Activated naive CD8-positive, alpha-beta T cell treated with anti-CD3 and anti-CD28 coated beads, Interleukin-2, amount 10 ng/mL, durations not matched to agents 7 days and 5 days (primary cell): Measurements from ENCODE around the gene PLCH2. TPM values are rescaled to one million over a fixed set of nuclear protein-coding genes. Genes with fewer than 3 reads are reported as not detected.

Source experiments
- ATAC-seq: fragments of 150-1000 bp; cut with Tn5 transposase; one replicate; pipeline ENCODE4 v1.10.0; 2021; ENCODE audit warnings: low read depth, moderate library complexity
- POLR2A ChIA-PET: fragments of 350-600 bp; sonication (Branson Sonifier 250); formaldehyde crosslinking; loops from one replicate; lab custom pipeline; 2021; ENCODE audit warnings: antibody characterized with exemption; lab: Charles Lee
- DNase-seq: peaks from one replicate; pipeline ENCODE4 v3.0.0; 2021
- H3K27ac Mint-ChIP-seq: one replicate; pipeline ENCODE4 v1.8.0; 2022; ENCODE audit warnings: mild to moderate bottlenecking, mixed read lengths
- H3K27me3 Mint-ChIP-seq: one replicate; pipeline ENCODE4 v1.8.0; 2022; ENCODE audit warnings: mild to moderate bottlenecking, moderate library complexity, mixed read lengths
- H3K36me3 Mint-ChIP-seq: one replicate; pipeline ENCODE4 v1.8.0; 2021; ENCODE audit warnings: mild to moderate bottlenecking, mixed read lengths
- H3K4me1 Mint-ChIP-seq: one replicate; pipeline ENCODE4 v1.8.0; 2021; ENCODE audit warnings: mixed read lengths
- H3K4me3 Mint-ChIP-seq: one replicate; pipeline ENCODE4 v1.8.0; 2022; ENCODE audit warnings: mild to moderate bottlenecking, moderate library complexity, mixed read lengths
- H3K9me3 Mint-ChIP-seq: one replicate; pipeline ENCODE4 v1.8.0; 2021; ENCODE audit warnings: mixed read lengths
- total RNA-seq, 2 experiments: library from RNA; stranded (reverse); gene quantifications; one replicate each; pipeline ENCODE4 v1.2.3, GENCODE V29; 2021

Gene PLCH2
- total RNA-seq, 2 experiments from 2014 or later, result 28.2 to 30.3 TPM

DNA sequence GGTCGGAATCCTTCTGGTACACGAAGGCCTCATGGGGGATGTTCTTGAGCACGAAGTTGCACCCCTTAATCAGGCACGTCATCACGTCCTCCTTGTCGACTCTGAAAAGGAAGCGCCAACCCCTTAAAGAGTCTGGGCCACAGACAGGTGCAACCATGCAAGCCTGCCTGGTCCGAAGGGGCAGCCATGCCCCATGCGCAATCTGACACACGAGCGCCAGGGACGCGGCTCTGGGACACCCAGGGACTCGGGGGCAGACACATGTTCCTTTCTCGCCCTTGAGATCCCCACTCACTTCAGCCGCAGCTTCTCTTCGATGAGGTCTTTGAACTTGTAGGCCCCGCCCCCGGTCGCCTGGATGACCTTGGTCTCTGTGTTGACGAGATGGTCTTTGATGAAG is 44.7 kb downstream of the PLCH2 start:
- no peak overlapping the region for H3K27ac Mint-ChIP-seq
- DNase-seq (no peak), ATAC-seq (no peak)
- POLR2A ChIA-PET, result interaction anchor here (1.3 kb wide), 1 partner anchor 25 kb away, joined by 3 read pairs; no protein-coding TSS in a partner anchor
- no peaks in the 10 kb centered on the region for H3K27me3 Mint-ChIP-seq
- no peaks in the 10 kb centered on the region for H3K9me3 Mint-ChIP-seq
- no peak overlapping the region for H3K4me3 Mint-ChIP-seq
- peaks cover 7% of the 10 kb centered on the region for H3K36me3 Mint-ChIP-seq
- peaks cover 25% of the 10 kb centered on the region for H3K4me1 Mint-ChIP-seq

DNA sequence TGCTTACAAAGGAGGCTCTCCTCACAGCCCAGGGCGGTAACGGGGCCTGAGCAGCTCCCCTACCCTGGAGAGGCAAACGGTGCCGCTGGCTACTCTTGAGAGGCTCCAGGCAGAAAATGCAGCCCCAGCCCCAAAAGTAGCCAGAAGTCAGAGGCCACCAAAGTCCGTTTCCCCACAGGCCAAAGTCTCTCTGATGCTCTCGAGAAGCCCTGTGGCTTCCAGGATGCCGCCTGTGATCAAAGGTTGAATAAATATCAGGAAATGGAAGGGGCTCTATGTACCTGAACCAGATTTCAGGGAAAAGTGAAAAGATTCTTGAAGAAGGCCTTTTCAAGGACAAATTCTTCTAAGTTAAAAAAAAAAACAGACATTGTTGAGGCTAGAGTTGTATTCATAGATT is 46.1 kb downstream of the PLCH2 start:
- Mint-ChIP-seq H3K36me3 (peaks cover 7% of the 10 kb centered on the region), H3K27ac (no peak overlapping the region), H3K27me3 (peaks cover 2% of the 10 kb centered on the region), H3K9me3 (no peaks in the 10 kb centered on the region), H3K4me3 (no peak overlapping the region), H3K4me1 (peaks cover 30% of the 10 kb centered on the region)
- DNase-seq, result no peak
- POLR2A ChIA-PET, result no interaction called here
- ATAC-seq, result no peak

DNA sequence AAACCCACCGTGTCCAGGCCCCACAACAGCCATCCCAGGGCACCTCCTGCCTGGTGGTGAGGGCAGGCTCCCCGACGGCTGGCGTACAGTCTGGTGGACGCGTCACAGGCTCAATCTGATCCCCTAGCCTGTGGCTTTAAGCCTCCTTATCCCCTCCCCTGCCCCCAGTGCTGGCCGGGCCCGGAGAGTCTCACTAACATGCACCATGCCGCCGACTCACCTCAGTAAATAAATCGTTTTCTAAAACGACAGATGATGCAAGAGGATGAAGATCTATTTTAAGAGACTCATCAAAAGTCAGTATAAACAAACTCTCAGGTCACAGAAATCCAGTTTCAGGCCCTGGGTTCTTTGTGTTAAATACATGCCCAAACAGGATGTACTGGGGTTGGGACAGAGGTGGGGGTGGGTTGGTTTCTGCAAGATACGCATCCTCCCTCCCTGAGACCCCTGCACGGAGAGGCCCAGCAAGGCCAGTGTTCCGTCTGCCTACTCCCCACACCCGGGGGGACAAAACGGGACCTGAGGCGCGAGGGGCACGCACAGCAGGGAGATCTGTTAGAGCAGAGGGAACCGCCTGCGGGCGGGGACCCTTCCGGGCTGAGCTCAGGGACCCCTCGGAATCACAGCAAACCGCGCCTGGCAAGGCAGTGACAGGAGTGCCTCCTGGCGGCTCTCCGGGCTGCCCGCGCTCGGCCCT is 47.3 kb downstream of the PLCH2 start:
- DNase-seq (peak; percentile 77), ATAC-seq (peak; percentile 17)
- H3K4me3 Mint-ChIP-seq, result peak overlapping the region; percentile 86
- peaks cover 30% of the 10 kb centered on the region for H3K4me1 Mint-ChIP-seq
- peak overlapping the region; percentile 92 for H3K27ac Mint-ChIP-seq
- peaks cover 2% of the 10 kb centered on the region for H3K27me3 Mint-ChIP-seq
- H3K9me3 Mint-ChIP-seq, result no peaks in the 10 kb centered on the region
- peaks cover 6% of the 10 kb centered on the region for H3K36me3 Mint-ChIP-seq
- POLR2A ChIA-PET, result interaction anchor here (0.9 to 4.2 kb wide), 9 partner anchors 18 to 110 kb away, joined by 3 to 128 read pairs (median 8); partner anchors contain the start of genes PEX10, PRXL2B and TNFRSF14

DNA sequence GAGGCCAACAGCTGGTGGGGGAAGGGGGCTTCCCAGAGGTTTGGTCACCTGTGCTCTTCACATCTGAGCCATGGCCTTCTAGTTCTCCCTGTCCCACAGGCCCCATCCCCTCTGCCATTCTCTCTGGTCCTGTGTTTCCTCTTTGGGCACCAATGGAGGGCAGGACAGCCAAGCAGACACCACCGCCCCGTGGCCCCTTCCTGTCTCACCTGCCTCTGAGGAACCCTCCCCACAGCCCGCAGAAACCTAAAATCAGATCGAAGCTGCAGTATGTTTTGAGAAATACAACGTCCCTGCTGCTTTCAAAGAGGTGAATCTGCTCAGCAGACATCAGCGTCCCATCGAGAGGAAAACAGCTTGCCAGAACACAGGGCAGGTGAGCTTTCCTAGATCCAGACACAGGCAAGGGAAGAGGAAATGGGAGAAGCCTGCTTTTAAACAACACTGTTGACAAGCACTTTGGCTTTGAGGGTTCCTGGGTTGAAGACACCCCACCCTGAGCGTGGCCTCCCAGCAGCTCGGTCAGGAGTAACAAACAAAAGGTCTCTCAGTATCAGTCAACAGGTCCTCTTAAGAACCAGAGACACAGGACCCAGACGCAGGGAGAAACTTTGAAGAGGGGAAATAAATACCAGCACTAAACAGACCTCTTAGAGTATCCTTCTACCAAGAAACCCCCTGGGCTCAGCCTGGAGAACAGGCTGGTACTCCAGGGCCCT is 48.0 kb downstream of the PLCH2 start:
- peaks cover 1% of the 10 kb centered on the region for H3K36me3 Mint-ChIP-seq
- ATAC-seq, result peak; percentile 34

DNA sequence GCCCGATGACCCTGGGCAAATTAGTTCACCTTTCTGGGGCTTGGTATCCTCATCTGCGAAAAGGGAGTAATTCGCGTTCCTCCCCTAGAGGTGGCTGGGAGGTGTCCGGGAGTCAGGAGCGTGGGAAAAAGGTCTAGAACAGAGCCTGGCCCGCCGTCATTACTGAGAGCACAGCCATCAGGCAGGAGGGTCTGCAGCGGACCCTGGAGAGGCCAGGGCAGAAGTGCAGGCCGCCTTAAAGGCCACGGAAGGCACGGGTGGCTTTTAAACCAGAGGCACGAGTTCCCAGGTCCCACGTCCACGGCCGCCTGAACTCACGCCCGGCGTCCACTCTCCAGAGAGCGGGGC is 49.5 kb downstream of the PLCH2 start:
- Mint-ChIP-seq H3K27ac (peak overlapping the region; percentile 92), H3K27me3 (peaks cover 10% of the 10 kb centered on the region), H3K36me3 (no peaks in the 10 kb centered on the region), H3K4me3 (peak overlapping the region; percentile 86), H3K9me3 (no peaks in the 10 kb centered on the region), H3K4me1 (peaks cover 33% of the 10 kb centered on the region)
- ATAC-seq (no peak), DNase-seq (no peak)
- POLR2A ChIA-PET, result interaction anchor here (0.6 to 4.2 kb wide), 14 partner anchors 8 to 331 kb away, joined by 3 to 128 read pairs (median 4); partner anchors contain the start of genes MORN1, PEX10, PRXL2B and RER1

More for the DNA sequence above, 48.0 kb downstream of the PLCH2 start:
- H3K4me1 Mint-ChIP-seq, result peaks cover 32% of the 10 kb centered on the region
- H3K4me3 Mint-ChIP-seq, result peak overlapping the region; percentile 86
- peak overlapping the region; percentile 92 for H3K27ac Mint-ChIP-seq
- H3K27me3 Mint-ChIP-seq, result peaks cover 9% of the 10 kb centered on the region
- POLR2A ChIA-PET, result interaction anchor here (0.7 to 4.2 kb wide), 13 partner anchors 17 to 325 kb away, joined by 3 to 128 read pairs (median 4); partner anchors contain the start of genes MORN1, PEX10, PRXL2B and RER1
- DNase-seq, result peak; percentile 75
- H3K9me3 Mint-ChIP-seq, result no peaks in the 10 kb centered on the region

DNA sequence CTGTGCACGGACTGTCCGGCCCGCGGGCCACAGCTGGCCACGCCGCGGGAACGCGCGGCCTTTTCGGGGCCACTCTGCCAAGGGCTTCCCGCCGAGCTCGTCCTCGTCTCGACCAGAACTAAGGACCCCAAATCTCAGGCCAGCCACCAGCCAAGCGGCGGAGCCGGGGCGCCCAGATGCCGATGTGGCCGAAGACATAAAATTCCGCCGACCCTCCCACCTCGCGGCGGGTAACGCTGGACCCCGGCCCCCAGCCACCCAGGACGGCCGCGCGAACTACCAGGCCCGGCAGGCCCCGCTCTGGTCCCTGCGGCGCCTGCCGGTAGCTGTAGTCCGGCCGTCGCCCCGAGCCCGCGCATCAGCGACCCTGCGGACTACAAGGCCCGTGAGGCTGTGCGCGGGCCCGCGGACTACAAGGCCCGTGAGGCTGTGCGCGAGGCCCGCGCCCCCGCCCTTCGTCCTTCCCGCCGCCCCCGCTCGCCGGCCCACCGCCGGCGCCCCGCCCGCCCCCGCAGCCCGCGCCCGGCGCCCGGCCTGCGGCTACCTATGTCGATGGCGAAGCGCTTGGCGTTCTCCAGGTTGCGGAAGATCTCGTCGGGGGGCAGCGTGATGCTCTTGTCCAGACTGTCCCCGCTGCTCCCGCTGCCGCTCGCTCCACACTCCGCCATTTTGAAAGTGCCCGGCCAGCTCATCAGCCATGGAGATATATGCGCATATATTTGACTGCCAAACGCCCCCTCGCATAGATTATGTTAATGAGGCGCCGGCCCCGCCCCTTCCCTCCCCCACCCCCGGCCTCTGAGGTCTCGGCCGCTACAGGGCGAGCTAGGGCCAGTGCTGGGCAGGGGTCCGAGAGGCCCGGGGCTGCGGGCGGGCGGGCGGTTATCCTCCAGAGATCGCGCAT is 50.1 kb downstream of the PLCH2 start, which contains the start of gene PANK4:
Gene PANK4, minus strand, starts transcription at position 677 of the 904 bp plus-strand sequence. Its CDS starts 9 bp downstream, at position 668.
- Mint-ChIP-seq H3K27me3 (peaks cover 16% of the 10 kb centered on the region), H3K9me3 (no peaks in the 10 kb centered on the region), H3K4me3 (peak within 1 kb of the TSS; percentile 86), H3K36me3 (no peaks in the 10 kb centered on the region), H3K4me1 (peaks cover 35% of the 10 kb centered on the region), H3K27ac (peak within 1 kb of the TSS; percentile 96)
- ATAC-seq (peak; percentile 85), DNase-seq (peak; percentile 92)
- POLR2A ChIA-PET, result interaction anchor here (0.6 to 4.2 kb wide), 14 partner anchors 8 to 331 kb away, joined by 3 to 128 read pairs (median 4); partner anchors contain the start of genes MORN1, PEX10, PRXL2B and RER1

DNA sequence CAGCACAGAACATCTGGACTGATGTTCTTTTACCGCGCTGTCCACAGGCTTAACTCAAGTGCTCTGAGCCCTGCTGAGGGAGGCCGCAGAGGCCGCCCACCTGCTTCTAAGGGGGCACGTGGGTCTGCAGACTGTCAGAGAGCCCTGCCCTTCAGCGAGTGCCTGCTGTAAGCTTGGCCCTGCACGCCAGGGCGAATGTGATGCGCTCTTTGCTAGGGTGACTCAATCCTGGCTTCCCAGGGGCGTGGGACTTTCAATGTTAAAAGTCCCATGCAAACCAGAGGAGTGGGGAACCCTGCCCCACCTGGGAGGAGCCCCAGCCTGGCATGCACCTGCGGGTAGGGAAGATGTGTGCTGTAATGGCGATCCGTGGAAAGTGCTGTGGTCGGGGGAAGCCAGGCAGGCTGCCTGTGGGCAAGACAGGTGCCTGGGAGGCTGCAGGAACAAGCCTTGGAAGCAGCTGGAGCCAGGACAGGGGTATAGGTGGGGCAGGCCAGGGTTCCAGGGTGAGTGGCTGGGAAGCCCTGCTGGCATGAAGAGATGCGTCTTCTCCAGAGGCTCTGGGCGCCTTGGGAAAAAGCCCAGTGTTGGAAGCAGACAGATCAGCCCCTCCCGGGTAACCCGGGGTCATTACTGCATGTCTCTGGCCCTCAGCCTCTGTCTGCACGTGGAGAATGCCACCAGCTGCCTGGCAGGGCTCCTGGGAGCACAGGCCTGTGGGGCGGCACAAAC is 50.9 kb downstream of the PLCH2 start:
- Mint-ChIP-seq H3K4me3 (peak overlapping the region; percentile 33), H3K36me3 (no peaks in the 10 kb centered on the region), H3K27ac (no peak overlapping the region), H3K4me1 (peaks cover 35% of the 10 kb centered on the region), H3K27me3 (peaks cover 16% of the 10 kb centered on the region), H3K9me3 (no peaks in the 10 kb centered on the region)
- POLR2A ChIA-PET, result interaction anchor here (1.0 to 4.2 kb wide), 8 partner anchors 8 to 136 kb away, joined by 4 to 128 read pairs (median 20); partner anchors contain the start of genes MORN1, PEX10, PRXL2B and RER1
- ATAC-seq (peak; percentile 4), DNase-seq (no peak)

DNA sequence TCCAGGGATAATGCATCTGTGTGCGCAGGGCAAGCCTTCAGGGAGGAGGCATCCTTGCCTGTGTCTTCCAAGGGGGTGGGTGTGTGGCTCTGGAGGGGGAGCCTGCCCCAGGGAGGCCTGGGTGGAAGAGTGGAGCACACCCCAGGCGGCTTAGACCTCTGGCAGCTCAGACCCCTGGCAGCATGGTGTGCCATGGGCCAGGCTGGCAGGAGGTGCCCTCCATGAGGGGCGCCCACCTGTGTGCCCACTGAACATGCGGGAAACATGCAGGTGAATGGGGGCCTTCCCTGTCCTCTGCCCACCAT is 51.4 kb downstream of the PLCH2 start:
- H3K36me3 Mint-ChIP-seq, result no peaks in the 10 kb centered on the region

DNA sequence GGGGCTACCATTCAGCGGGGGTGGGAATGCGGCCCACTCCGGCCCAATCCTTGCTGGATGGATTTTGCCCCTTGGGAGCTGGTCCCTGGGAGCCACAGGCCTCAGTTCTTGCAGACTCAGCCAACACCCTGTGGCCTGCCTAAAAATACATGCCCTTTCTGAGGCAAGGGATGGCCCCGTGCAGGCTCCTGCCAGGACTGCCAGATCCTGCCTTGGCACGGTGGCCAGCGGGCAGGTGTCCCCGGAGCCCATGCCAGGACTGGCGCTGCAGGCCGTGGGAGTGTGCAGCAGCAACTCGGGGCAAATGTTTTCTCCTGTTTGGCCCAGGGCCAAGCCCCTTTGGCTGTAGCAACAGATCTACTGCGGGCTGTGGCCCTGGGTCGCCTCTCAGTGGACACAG is 51.9 kb downstream of the PLCH2 start:
- Mint-ChIP-seq H3K27me3 (peaks cover 16% of the 10 kb centered on the region), H3K9me3 (no peaks in the 10 kb centered on the region), H3K36me3 (no peaks in the 10 kb centered on the region), H3K4me3 (no peak overlapping the region), H3K27ac (no peak overlapping the region), H3K4me1 (peaks cover 29% of the 10 kb centered on the region)
- ATAC-seq (no peak), DNase-seq (no peak)
- POLR2A ChIA-PET, result no interaction called here

More for the DNA sequence above, 51.4 kb downstream of the PLCH2 start:
- Mint-ChIP-seq H3K27ac (no peak overlapping the region), H3K9me3 (no peaks in the 10 kb centered on the region), H3K27me3 (peaks cover 16% of the 10 kb centered on the region), H3K4me1 (peaks cover 32% of the 10 kb centered on the region), H3K4me3 (no peak overlapping the region)
- ATAC-seq, result no peak
- POLR2A ChIA-PET, result interaction anchor here (2.0 kb wide), 1 partner anchor 14 kb away, joined by 4 read pairs; no protein-coding TSS in a partner anchor
- DNase-seq, result no peak

DNA sequence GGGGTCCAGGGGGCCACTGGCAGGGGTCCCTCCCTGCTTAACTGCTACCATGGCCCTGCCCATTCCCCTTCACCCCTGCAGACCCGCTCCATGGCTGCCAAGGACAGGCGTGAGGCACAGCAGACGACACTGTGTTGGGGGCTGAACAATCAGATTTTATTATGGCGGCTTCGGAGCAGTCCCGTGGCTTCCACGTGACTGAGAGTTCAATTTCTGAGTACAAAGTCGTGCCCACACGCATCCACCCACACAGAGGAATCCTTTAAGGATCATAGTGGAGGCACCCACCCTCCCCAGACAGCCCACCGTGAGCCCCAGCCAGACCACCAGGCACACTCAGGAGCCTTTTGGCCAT is 52.5 kb downstream of the PLCH2 start:
- POLR2A ChIA-PET, result interaction anchor here (4.6 kb wide), 1 partner anchor 18 kb away, joined by 32 read pairs; no protein-coding TSS in a partner anchor
- Mint-ChIP-seq H3K4me1 (peaks cover 24% of the 10 kb centered on the region), H3K27ac (no peak overlapping the region), H3K4me3 (no peak overlapping the region), H3K9me3 (no peaks in the 10 kb centered on the region), H3K36me3 (no peaks in the 10 kb centered on the region), H3K27me3 (peaks cover 16% of the 10 kb centered on the region)
- ATAC-seq (no peak), DNase-seq (no peak)

DNA sequence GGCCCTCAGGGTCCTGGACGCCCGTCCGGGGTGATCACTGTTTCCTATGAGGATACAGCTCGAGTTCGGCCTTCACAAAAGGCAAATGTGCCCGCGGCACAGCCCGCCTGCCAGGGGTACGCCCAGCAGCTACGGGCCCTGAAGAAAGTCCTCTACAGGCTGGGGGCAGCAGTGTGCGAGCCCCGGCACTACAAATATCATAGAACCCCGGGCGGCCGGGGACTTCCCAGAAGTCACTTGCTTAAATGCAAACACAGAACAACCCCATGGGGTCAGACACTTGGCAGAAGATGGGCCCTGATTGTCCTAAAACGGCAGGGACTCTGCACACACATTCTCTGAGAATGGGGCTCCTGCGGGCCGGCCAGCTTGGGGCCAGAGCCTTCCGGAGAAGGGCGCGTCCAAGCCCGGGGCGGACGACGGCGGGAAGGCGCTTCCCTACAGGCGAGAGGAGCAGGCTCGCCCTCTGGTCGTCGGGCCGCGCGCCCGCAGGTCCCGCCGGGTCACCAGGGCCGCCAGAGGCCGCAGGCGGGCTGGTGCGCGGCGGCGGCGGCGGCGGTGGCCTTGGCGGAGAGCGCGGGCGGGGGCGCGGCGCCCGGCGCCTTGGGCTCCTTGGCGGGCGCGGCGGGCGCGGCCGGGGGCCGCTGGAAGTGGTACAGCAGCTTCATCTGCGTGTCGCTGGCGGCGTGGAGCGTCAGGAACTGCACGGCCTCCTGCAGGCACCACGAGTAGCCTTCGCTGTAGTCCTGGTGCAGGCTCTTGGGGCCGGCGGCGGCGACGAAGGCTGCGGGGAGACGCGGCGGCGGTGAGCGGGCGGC is 53.1 kb downstream of the PLCH2 start:
- Mint-ChIP-seq H3K36me3 (no peaks in the 10 kb centered on the region), H3K27me3 (peaks cover 16% of the 10 kb centered on the region), H3K27ac (peak overlapping the region; percentile 9), H3K4me3 (peak overlapping the region; percentile 59), H3K4me1 (peaks cover 20% of the 10 kb centered on the region), H3K9me3 (no peaks in the 10 kb centered on the region)
- no peak for ATAC-seq
- POLR2A ChIA-PET, result interaction anchor here (4.6 kb wide), 1 partner anchor 17 kb away, joined by 32 read pairs; no protein-coding TSS in a partner anchor
- DNase-seq, result peak; percentile 51
